ENCODE results near the gene ELAVL4.

ELAVL4 gene

DNA sequence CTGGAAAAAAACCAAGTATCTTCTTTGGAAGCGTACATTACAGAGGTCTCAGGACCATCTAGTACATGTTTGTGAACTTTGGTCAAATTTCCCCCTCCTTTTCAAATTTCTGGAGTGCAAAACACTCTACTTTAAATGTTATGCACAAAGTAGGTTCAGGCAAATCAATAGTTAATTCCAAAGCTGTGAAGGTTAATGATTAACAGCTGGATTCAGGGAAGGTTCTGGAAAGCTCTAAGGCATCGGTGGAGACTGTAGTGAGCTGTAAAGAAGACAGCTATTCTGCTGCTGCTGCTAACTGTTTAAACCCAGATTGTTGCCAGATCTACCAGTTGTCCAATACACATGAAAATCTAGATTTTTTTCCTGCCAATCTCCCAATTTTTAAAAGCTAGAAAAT is 70.9 kb downstream of the ELAVL4 start:
- TF ChIP-seq, protein P1, sequence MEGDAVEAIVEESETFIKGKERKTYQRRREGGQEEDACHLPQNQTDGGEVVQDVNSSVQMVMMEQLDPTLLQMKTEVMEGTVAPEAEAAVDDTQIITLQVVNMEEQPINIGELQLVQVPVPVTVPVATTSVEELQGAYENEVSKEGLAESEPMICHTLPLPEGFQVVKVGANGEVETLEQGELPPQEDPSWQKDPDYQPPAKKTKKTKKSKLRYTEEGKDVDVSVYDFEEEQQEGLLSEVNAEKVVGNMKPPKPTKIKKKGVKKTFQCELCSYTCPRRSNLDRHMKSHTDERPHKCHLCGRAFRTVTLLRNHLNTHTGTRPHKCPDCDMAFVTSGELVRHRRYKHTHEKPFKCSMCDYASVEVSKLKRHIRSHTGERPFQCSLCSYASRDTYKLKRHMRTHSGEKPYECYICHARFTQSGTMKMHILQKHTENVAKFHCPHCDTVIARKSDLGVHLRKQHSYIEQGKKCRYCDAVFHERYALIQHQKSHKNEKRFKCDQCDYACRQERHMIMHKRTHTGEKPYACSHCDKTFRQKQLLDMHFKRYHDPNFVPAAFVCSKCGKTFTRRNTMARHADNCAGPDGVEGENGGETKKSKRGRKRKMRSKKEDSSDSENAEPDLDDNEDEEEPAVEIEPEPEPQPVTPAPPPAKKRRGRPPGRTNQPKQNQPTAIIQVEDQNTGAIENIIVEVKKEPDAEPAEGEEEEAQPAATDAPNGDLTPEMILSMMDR (conservative IDR thresholded peaks at IDR 0.05) = no peak
- TF ChIP-seq ZFX (IDR thresholded peaks at IDR 0.05) = no peak

DNA sequence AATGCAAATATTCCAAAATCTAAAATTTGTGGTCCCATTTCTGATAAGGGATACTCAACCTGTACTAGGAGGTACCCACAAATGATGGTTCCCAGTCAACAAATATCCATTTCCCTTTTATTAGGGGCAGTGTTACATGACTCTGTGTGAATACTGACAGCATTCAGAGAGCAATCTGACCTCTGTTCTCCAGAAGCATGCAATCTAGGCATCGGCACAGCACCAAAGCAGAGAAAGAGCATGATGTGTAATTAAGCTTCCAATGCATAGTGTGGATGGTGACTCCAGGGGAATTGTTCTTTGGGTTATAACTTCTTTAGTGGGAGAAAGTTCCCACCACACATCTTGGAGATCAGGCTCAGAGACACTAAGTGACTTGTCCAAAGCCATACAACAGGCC is 71.6 kb downstream of the ELAVL4 start:
- no peak for TF ChIP-seq ZFX (IDR thresholded peaks at IDR 0.05)
- TF ChIP-seq, protein P1 (conservative IDR thresholded peaks at IDR 0.05) = no peak
- no peak overlapping the region for H3K27ac ChIP-seq

More for the DNA sequence above, 70.9 kb downstream of the ELAVL4 start:
- no peak overlapping the region for H3K27ac ChIP-seq

DNA sequence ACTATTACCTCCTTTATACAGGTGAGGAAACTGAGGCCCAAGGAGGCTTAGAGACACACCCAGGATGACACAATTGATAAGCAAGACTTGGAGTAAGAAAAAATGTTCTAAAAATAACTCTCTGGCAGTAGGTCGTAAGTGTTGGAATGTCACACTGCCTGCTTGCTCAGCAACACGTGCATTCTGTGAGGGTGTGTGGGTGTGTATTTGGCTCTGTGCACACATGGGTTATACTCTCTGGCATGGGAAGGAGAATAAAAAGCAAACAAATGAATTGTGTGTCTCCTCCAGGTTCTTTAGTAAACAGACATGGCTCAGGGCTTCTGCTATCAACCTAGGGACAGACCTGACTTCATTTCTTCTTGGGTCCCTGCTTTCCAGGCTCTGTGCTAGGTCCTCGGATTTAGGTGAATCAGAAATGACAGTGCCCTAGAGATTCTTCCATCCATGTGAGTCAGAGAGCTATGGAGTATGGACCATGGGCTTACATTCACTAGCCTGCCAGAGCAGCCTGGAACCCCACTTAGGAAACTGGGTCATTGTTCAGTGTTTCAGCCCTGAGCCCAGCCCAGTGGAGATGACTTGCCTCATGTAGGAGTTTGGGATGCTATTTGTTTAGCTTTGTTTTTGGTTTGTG is 72.4 kb downstream of the ELAVL4 start:
- TF ChIP-seq ZFX (IDR thresholded peaks at IDR 0.05) = no peak
- TF ChIP-seq, protein P1 (conservative IDR thresholded peaks at IDR 0.05) = no peak
- no peak overlapping the region; the same call in 1 of the 2 replicates for H3K27ac ChIP-seq

DNA sequence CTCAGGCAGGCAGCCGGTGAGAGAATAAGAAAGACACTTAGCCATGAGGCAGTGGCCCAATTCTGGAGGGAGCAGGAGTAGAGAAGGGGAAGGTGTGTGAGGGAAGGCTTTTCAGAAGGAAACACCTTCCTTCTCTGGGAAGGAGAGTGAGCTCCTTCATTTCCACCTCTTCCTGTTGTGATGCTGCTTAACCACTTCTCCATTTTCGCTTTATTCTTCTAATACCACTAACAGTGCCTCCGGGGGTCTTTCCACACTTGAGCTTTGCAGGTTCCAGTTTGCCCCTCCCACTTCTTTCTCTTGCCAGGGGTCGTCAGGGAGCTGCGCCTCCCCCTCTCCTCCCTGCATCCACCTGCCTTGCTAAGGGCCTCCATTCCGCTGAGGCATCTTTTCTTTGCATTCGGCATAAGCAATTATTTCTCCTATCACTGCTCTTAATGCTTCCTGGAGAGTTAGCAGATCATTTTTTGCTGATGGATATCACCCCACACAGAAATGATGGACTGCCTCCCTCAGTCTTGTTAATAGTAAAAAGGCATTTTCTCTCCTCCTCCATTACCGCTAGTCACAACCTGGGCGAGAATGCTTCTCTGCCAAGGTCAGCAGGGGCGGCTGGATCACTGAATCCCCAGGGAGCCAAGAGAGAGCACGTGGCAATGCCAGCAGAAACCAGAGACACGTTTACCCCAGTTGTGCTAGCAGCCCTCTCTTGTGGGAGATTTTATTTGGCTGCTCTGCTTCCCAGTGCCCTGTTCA is 74.8 kb downstream of the ELAVL4 start:
- no peak overlapping the region for H3K27ac ChIP-seq
- TF ChIP-seq ZFX (IDR thresholded peaks at IDR 0.05) = no peak
- TF ChIP-seq, protein P1 (conservative IDR thresholded peaks at IDR 0.05) = no peak

DNA sequence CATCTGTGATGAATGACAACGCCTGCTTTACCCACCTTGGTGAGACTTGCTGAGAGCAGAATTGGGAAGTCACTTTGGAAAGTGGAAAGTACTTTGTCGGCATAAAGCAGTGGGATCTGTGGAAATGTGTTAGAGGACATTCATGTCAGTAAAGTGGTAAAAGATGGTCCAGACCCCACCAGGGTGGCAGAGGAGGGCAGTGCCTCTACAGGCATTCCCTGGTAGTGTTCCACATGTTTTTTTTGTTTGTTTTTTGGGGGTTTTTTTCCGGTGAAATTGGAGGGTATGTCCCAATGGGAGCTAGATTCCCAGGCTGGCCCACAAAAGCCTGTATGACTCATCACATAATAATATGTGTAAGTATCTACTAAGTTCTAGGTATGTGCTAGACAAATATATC is 80.6 kb downstream of the ELAVL4 start:
- TF ChIP-seq ZFX (IDR thresholded peaks at IDR 0.05) = no peak
- no peak overlapping the region for H3K27ac ChIP-seq

DNA sequence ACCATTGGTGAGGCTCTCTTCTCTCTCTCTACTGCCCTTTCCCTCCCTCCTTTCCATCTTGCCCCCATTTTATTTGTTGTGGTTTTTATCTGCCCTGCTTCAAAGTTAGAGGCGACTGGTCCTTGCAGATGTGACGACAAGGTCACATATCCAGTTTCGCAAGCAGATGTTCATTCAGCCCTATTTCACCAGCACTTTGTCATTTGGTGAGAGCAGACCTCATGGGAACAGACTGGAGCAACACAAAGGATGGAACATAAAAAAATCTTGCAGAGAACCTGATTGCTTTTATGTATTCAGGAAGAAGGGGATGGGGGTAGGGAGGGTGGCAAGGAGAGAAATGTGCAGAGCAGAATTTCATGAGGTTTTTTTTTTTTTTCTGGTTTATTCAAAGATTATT is 84.3 kb downstream of the ELAVL4 start:
- TF ChIP-seq, protein P1 (conservative IDR thresholded peaks at IDR 0.05) = no peak
- no peak for TF ChIP-seq ZFX (IDR thresholded peaks at IDR 0.05)
- H3K27ac ChIP-seq = no peak overlapping the region

DNA sequence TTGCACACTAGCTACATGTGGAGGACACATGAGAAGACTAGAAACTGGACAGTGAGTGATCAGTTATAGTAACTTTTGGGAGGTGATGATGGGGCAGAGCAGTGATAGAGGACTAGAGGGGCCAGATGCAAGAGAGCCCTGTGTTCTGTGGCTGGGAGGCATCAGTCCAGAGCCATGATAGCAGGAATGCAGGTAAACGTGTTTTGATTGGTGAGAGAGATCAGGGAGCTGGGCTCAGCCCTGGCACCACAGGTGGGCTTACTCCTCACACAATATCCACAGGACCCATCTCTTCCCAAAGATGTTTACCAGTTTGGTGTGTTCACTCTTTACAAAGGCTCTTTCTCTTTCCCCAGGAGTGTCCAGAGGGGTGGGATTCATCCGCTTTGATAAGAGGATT is 86.5 kb downstream of the ELAVL4 start:
- TF ChIP-seq, protein P1 (conservative IDR thresholded peaks at IDR 0.05) = no peak
- TF ChIP-seq ZFX (IDR thresholded peaks at IDR 0.05) = no peak
- H3K27ac ChIP-seq = no peak overlapping the region
